Measurements from ENCODE around the gene CLEC3B.

DNA sequence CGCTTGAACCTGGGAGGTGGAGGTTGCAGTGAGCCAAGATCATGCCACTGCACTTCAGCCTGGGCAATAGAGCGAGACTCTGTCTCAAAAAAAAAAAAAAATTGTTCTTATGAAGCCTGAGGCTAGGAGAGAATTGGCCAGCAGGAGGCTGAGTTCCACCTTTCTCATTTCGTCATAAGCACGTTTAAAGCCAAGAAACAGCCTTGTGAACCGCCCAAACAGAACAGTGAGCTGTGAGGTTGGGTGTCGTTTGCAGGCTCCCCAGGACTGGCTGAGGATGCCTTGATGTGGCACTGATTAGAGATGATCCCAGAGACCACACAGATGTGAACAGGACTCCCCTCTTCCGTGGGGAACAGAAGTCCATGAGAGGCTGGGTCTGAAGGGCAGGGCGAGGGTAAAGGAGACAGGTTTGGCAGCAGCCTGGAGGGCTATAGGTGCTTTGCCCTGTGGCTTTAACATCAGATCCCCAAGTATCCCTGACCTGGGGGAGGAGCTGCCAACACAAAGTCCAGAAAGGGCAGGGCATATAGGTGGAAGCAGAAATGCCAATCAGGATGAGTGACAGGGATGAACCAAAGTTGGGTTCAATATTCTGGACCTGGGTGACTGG lies 52.9 kb downstream of the CLEC3B start:
- no peak for TF ChIP-seq CTCF (IDR thresholded peaks at IDR 0.05)
- no peak for TF ChIP-seq POLR2A (IDR thresholded peaks at IDR 0.05)

All from ovary (tissue), 3 donors.